Measurements from ENCODE around the gene ZNF426.
"Not testable (repeated sequence)": the region's sequence is repeated elsewhere in the genome, so short reads cannot be mapped to it uniquely, and the experiment has no call there.

The ZNF426 gene

DNA sequence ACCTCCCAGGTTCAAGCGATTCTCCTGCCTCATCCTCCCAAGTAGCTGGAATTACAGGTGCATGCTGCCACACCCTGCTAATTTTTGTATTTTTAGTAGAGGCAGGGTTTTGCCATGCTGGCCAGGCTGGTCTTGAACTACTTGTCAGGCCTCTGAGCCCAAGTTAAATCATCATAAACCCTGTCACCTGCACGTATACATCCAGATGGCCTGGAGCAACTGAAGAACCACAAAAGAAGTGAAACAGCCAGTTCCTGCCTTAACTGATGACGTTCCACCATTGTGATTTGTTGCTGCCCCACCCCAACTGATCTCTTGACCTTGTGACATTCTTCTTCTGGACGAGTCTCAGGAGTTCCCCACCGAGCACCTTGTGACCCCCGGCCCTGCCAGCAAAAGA, 756 bp upstream of the ZNF426 start:
- not testable (repeated sequence) for H3K4me1 Mint-ChIP-seq (ENCODE audit: low read depth)
- intact Hi-C loops (cut with micrococcal nuclease), result loop anchor here (5.0 kb wide), 2 partner anchors 43 to 83 kb away; partner anchors contain the start of genes ZNF121 and ZNF561
- H3K36me3 Mint-ChIP-seq (ENCODE audit: low read depth), result peaks cover 45% of the 10 kb centered on the region

DNA sequence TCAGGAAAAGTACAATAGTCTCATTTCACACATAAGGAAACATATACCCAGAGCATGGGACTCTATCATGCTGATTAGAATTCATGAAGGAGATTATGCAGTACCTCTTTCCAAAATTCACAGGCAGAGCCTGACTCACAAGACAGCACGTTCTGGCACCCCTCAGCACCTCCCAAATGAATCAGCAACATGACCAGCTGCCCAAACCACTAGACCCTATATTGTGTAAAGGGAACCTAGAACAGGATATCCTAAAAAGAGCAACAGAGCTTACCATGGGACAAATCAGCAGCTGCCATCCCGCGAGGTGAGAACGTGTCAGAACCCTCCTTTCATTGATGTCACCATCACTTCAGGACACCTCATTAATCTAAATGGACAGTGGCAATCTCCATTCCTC, 2.5 kb downstream of the ZNF426 start:
- no peak overlapping the region for H3K27ac Mint-ChIP-seq
- H3K9me3 Mint-ChIP-seq, result peaks cover 57% of the 10 kb centered on the region

More for the DNA sequence above, 756 bp upstream of the ZNF426 start:
- H3K27me3 Mint-ChIP-seq, H3K4me3 Mint-ChIP-seq, H3K27ac Mint-ChIP-seq: not testable (repeated sequence)
- H3K9me3 Mint-ChIP-seq, result peaks cover 34% of the 10 kb centered on the region

DNA sequence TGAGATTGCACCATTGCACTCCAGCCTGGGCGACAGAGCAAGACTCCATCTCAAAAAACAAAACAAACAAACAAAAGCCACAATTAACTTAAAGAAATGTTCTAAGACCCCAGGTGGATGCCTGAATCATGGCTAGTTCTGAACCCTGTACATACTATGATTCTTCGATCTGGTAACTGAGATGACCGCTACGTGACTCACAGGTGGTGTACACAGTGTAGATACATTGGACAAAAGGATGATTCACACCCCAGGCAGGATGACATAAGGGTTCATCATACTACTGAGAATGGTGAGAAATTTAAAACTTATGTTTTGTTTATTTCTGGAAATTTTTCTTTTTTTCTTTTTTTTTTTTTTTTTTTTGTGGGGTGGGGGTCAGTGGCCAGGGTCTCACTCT, 6.5 kb downstream of the ZNF426 start:
- Mint-ChIP-seq H3K27me3 (no peaks in the 10 kb centered on the region), H3K4me1 (ENCODE audit: low read depth) (no peaks in the 10 kb centered on the region), H3K36me3 (ENCODE audit: low read depth) (peaks cover 90% of the 10 kb centered on the region), H3K9me3 (peaks cover 72% of the 10 kb centered on the region), H3K27ac (no peak overlapping the region), H3K4me3 (no peak overlapping the region)
- intact Hi-C loops (cut with micrococcal nuclease), result no loop called here

More for the DNA sequence above, 2.5 kb downstream of the ZNF426 start:
- intact Hi-C loops (cut with micrococcal nuclease), result loop anchor here (5.0 kb wide), 2 partner anchors 46 to 86 kb away; partner anchors contain the start of genes ZNF121 and ZNF561
- H3K4me1 Mint-ChIP-seq (ENCODE audit: low read depth), result no peaks in the 10 kb centered on the region
- peaks cover 78% of the 10 kb centered on the region for H3K36me3 Mint-ChIP-seq (ENCODE audit: low read depth)
- no peaks in the 10 kb centered on the region for H3K27me3 Mint-ChIP-seq
- no peak overlapping the region for H3K4me3 Mint-ChIP-seq

DNA sequence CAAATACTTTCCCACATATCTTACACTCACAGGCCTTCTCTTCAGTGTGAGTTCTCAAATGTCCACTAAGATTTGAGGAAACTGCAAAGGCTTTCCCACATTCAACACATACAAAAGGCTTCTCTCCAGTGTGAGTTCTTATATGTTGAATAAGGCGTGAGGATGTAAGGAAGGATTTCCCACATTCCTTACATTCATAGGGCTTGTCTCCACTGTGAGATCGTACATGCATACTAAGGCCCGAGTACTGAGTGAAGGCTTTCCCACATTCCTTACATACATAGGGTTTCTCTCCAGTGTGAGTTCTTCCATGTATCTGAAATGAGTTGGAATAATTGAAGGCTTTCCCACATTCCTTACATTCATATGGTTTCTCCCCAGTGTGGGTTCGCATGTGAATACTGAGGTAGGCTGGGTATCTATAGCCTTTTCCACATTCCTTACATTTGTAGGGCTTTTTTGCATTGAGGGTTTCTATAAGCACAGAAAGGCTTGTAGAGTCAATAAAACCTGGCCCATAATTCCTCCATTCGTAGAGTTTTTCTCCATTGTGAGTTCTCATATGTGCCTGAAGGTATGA, 9.6 kb downstream of the ZNF426 start:
- H3K4me1 Mint-ChIP-seq (ENCODE audit: low read depth), result no peaks in the 10 kb centered on the region
- peaks cover 76% of the 10 kb centered on the region for H3K36me3 Mint-ChIP-seq (ENCODE audit: low read depth)
- H3K27me3 Mint-ChIP-seq, result no peaks in the 10 kb centered on the region
- intact Hi-C loops (cut with micrococcal nuclease), result no loop called here
- no peak overlapping the region for H3K27ac Mint-ChIP-seq
- H3K9me3 Mint-ChIP-seq, result peaks cover 89% of the 10 kb centered on the region
- no peak overlapping the region for H3K4me3 Mint-ChIP-seq

DNA sequence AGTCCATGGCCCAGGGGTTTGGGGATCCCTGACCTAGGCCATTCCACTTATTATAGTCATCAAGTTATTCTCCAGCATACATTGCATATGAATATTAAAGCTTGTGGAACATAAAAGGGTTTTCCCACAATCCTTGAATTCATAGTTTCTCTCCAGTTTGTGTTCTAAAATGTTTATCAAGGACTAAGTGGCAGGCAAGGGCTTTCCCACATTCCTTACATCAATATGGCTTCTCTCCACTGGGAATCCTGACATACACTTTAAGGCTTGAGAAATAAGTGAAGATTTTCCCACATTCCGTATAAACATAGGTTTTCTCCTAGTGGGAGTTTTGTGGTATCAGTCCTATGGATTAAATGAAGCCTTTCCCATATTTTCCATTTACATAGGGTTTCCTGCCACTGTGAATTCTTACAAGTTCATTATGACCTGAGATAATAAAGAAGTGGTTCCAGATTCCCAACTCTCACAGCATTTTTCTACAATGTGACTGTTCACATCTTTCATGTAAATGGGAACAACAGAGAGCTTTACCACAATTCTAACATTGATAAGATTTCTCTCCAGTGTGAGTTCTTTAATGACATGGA, 14.5 kb downstream of the ZNF426 start:
- H3K9me3 Mint-ChIP-seq, result peaks cover 89% of the 10 kb centered on the region
- H3K4me1 Mint-ChIP-seq (ENCODE audit: low read depth), result no peaks in the 10 kb centered on the region
- H3K4me3 Mint-ChIP-seq, result no peak overlapping the region
- H3K27me3 Mint-ChIP-seq, result no peaks in the 10 kb centered on the region
- peaks cover 27% of the 10 kb centered on the region for H3K36me3 Mint-ChIP-seq (ENCODE audit: low read depth)
- intact Hi-C loops (cut with micrococcal nuclease), result no loop called here
- no peak overlapping the region for H3K27ac Mint-ChIP-seq

DNA sequence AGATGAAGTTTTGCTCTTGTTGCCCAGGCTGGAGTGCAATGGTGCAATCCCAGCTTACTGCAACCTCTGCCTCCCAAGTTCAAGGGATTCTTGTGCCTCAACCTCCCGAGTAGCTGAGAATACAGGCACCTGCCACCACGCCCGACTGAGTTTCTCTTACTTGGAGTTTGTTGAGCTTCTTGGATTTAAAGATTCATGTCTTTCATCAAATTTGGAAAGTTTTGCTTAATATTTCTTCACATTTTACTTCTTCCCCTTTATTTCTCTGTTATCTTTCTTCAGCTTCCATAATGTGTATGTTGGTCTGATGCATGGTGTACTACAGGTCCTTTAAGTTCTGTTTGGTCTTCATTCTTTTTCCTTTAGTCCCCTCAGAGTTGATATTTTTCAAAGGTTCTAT, 31.2 kb downstream of the ZNF426 start:
- no peaks in the 10 kb centered on the region for H3K36me3 Mint-ChIP-seq (ENCODE audit: low read depth)
- intact Hi-C loops (cut with micrococcal nuclease), result no loop called here
- no peak overlapping the region for H3K27ac Mint-ChIP-seq
- H3K9me3 Mint-ChIP-seq, result peaks cover 68% of the 10 kb centered on the region
- H3K27me3 Mint-ChIP-seq, result no peaks in the 10 kb centered on the region
- H3K4me1 Mint-ChIP-seq (ENCODE audit: low read depth), result no peaks in the 10 kb centered on the region
- H3K4me3 Mint-ChIP-seq, result no peak overlapping the region

DNA sequence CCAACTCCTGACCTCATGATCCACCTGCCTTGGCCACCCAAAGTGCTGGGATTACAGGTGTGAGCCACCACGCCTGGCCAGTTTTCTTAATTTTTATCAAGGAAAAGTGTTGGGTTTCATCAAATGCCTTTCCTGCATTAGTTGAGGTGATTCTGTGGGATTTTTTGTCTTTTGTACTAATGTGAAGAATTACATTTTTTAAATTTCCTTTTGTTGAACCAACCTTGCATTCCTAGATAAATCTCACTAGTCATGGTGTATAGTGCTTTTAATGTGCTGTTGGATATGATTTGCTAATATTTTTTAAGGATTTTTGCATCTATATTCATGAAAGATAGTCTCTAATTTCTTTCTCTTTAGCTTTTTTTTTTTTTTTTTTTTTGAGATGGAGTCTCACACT, 37.6 kb downstream of the ZNF426 start:
- intact Hi-C loops (cut with micrococcal nuclease), result no loop called here
- Mint-ChIP-seq H3K27ac (no peak overlapping the region), H3K4me3 (no peak overlapping the region), H3K9me3 (peaks cover 73% of the 10 kb centered on the region), H3K36me3 (ENCODE audit: low read depth) (no peaks in the 10 kb centered on the region), H3K4me1 (ENCODE audit: low read depth) (peaks cover 6% of the 10 kb centered on the region), H3K27me3 (peaks cover 10% of the 10 kb centered on the region)

DNA sequence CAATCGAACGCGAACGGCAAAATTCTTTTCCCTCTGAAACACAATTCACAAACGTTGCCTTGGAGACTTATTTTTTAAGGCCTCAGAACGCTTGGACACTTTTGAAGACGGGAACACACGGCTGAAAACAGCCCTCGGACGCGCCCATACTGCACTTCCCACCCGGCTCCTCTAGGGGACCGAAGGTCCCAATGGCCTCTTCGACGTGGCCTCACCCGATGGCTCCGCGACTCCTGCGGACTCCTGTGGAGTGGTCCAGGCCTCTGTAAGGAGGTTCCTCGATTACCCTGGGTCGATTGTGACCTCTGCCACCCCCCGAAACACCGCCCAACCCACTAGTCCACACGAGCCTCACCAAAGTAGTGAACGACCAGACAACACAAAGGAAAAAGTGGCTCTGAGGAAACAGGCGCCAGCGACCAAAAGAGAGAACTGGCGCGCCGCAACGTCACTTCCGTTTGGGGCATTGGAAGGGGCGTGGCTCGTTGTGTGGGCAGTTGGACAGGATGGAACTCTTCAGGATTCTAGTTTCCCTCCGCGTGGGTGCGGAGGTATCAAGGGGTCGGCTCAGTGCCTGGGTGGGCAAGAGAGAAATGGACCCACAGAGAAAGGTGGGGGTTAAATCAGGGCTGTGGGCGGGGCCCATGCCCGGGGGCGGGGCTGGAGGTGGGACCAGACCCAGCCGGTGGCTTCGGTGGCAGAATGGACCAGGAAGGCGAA, 40.1 kb downstream of the ZNF426 start, which contains the start of gene ZNF560:
Gene ZNF560, minus strand, starts transcription at position 434 of the 720 bp plus-strand sequence. CDS start 23,303 bp downstream, outside the sequence.
- no peaks in the 10 kb centered on the region for H3K36me3 Mint-ChIP-seq (ENCODE audit: low read depth)
- H3K4me1 Mint-ChIP-seq (ENCODE audit: low read depth), result peaks cover 6% of the 10 kb centered on the region
- no peak within 1 kb of the TSS for H3K27ac Mint-ChIP-seq
- peaks cover 10% of the 10 kb centered on the region for H3K27me3 Mint-ChIP-seq
- no peak within 1 kb of the TSS for H3K4me3 Mint-ChIP-seq
- peaks cover 72% of the 10 kb centered on the region for H3K9me3 Mint-ChIP-seq
- intact Hi-C loops (cut with micrococcal nuclease), result no loop called here

DNA sequence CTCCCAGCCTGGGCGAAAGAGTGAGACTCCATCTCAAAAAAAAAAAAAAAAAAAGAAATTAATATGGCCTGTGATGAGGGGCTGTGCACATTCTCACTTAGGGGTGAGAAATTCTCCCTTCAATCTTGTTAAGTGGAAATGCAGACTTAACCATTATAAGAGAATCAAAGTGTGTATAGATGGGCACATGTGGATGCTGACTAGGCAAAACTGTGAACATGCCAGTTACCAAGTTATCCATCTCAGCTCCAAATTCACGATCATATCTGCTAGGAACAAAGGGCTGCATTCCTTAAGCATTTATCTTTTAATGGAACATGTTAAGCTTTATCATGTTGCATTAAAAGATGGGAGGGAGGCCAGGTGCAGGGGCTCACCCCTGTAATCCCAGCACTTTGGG, 44.3 kb downstream of the ZNF426 start:
- no peaks in the 10 kb centered on the region for H3K36me3 Mint-ChIP-seq (ENCODE audit: low read depth)
- peaks cover 6% of the 10 kb centered on the region for H3K4me1 Mint-ChIP-seq (ENCODE audit: low read depth)
- H3K9me3 Mint-ChIP-seq, result peaks cover 60% of the 10 kb centered on the region
- no peak overlapping the region for H3K27ac Mint-ChIP-seq
- H3K27me3 Mint-ChIP-seq, result peaks cover 10% of the 10 kb centered on the region
- intact Hi-C loops (cut with micrococcal nuclease), result no loop called here
- H3K4me3 Mint-ChIP-seq, result no peak overlapping the region

DNA sequence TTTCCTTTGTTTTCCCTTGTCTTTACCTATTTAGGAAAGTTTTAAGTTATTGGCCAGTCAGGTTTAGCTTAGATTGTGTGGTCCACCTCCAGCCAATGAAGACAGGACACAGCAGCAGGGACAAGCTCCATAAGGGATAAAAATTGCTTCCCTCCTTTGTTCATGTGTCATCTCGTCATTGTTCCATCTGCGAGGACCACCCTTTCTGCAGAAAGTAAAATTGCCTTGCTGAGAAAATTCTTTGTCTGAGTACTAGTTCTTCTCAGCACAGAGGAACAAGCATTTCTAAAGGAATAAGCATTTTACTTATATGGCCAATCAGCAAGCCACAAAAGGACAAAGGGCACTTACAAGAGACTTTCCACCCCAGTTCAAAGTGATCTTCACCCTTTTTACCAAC, 51.4 kb downstream of the ZNF426 start:
- Mint-ChIP-seq H3K9me3 (peaks cover 77% of the 10 kb centered on the region), H3K4me3 (no peak overlapping the region), H3K27me3 (no peaks in the 10 kb centered on the region), H3K27ac (no peak overlapping the region), H3K36me3 (ENCODE audit: low read depth) (no peaks in the 10 kb centered on the region), H3K4me1 (ENCODE audit: low read depth) (no peaks in the 10 kb centered on the region)
- intact Hi-C loops (cut with micrococcal nuclease), result no loop called here

DNA sequence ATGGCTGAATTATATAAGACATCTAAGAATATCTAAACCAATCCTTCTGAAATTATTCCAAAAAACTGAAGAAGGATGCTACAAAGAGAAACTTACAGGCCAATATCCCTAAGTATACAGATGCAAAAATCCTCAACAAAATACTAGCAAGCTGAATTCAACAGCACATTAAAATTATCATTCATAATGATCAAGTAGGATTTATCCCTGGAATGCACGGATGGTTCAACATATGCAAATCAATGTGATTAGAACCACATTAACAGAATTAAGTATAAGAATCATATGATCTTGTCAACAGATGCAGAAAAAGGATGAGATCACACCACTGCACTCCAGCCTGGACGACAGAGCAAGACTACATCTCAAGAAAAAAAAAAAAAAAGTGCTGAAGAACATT, 53.3 kb downstream of the ZNF426 start:
- H3K9me3 Mint-ChIP-seq, result peaks cover 70% of the 10 kb centered on the region
- H3K27ac Mint-ChIP-seq, result no peak overlapping the region
- intact Hi-C loops (cut with micrococcal nuclease), result no loop called here
- no peak overlapping the region for H3K4me3 Mint-ChIP-seq
- no peaks in the 10 kb centered on the region for H3K4me1 Mint-ChIP-seq (ENCODE audit: low read depth)
- H3K36me3 Mint-ChIP-seq (ENCODE audit: low read depth), result no peaks in the 10 kb centered on the region
- no peaks in the 10 kb centered on the region for H3K27me3 Mint-ChIP-seq

DNA sequence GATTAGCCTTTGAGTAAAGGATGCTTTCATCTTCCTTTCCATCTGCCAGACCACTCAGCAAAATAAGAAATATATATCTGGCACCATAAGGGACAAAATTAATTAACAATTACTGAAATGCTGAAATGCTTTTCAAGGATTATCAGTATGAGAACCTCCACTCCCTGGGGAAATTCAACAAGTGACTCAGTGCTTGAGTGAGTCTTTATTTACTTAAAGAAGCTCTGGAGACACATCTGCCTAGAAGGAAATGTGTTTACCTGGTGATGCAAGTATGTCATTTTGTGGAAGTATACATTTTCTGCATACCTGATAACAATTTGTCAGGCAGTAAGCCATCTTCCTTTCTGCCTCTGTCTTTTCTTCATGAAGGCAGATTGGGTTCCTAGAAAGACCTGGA, 63.5 kb downstream of the ZNF426 start:
- intact Hi-C loops (cut with micrococcal nuclease), result no loop called here
- H3K27me3 Mint-ChIP-seq, result no peaks in the 10 kb centered on the region
- H3K4me3 Mint-ChIP-seq, result no peak overlapping the region
- peaks cover 90% of the 10 kb centered on the region for H3K9me3 Mint-ChIP-seq
- no peak overlapping the region for H3K27ac Mint-ChIP-seq
- H3K36me3 Mint-ChIP-seq (ENCODE audit: low read depth), result no peaks in the 10 kb centered on the region
- no peaks in the 10 kb centered on the region for H3K4me1 Mint-ChIP-seq (ENCODE audit: low read depth)

Data from dendritic cell treated with granulocyte-macrophage colony-stimulating factor and Interleukin-4, amounts not matched to agents 40 ng/mL and 50 ng/mL, for 4 days (primary cell).